ENCODE results near the gene RGS18. TPM values are rescaled to one million over a fixed set of nuclear protein-coding genes. Genes with fewer than 3 reads are reported as not detected.

The RGS18 gene
- total and polyA plus RNA-seq, 2 of the 4 experiments (the other 2 are of a cell fraction): 0.09 to 0.18 TPM

- no peak overlapping the region for H3K9ac ChIP-seq (ENCODE audit: low read depth, low read length)
- H3K14ac ChIP-seq (replicated peaks; ENCODE audit: low read depth, low read length): 0 out of 2 replicates have a peak overlapping the region, but pooled peaks have one; percentile 0
- no peak overlapping the region for H3K4me3 ChIP-seq (ENCODE audit: insufficient read depth, low read depth, low read length)
- in situ Hi-C loops (cut with MboI; ENCODE audit: low sequenced_read_pairs) (no loop called here), dilution Hi-C loops (cut with HindIII; ENCODE audit: low sequenced_read_pairs, unreplicated experiment) (no loop called here), intact Hi-C loops (cut with micrococcal nuclease) (no loop called here)
- H4K5ac ChIP-seq (ENCODE audit: low read depth, low read length): no peak overlapping the region
- no peak overlapping the region for H3K27ac ChIP-seq (ENCODE audit: insufficient read depth, low read length)
- no peak overlapping the region for H2AFZ ChIP-seq (replicated peaks; ENCODE audit: low read length, poor library complexity)
- H2AK9ac ChIP-seq (replicated peaks; ENCODE audit: low read depth, low read length, poor library complexity): no peak overlapping the region
- H3K9me3 ChIP-seq (ENCODE audit: control insufficient read depth, insufficient read depth, low read length): no peaks in the 10 kb centered on the region
- H3K27me3 ChIP-seq (ENCODE audit: control insufficient read depth, insufficient read depth, low read length): no peaks in the 10 kb centered on the region
- no peak overlapping the region for H4K8ac ChIP-seq (ENCODE audit: low read depth in 2 of 2, low read length in 2 of 2)
- H2BK15ac ChIP-seq (ENCODE audit: low read depth, low read length): no peak overlapping the region
- no CpG with 5 or more reads among the region's 3 CpGs for WGBS, 2 experiments (ENCODE audit: extremely low coverage in 2 of 2, insufficient read length in 1 of 2)
- no peaks in the 10 kb centered on the region for H4K20me1 ChIP-seq (ENCODE audit: insufficient read depth, low read length)
- BruUV-seq (replicated peaks): no TSS peak
- H2BK20ac ChIP-seq (ENCODE audit: low read depth, low read length): no peak overlapping the region
- no peak overlapping the region for H4K91ac ChIP-seq (ENCODE audit: insufficient read depth, low read depth, low read length)
- no peak overlapping the region; the same call in 1 of the 2 replicates for H2BK120ac ChIP-seq (ENCODE audit: low read depth, low read length)
- ATAC-seq (ENCODE audit: low read depth): peak; percentile 24; the same call in 1 of the 2 replicates
- no peak overlapping the region for H3K23ac ChIP-seq (ENCODE audit: low read depth, low read length)
- CTCF ChIA-PET: interaction anchor here (1.5 kb wide), 1 partner anchor 10 kb away, joined by 5 read pairs; no protein-coding TSS in a partner anchor
- no peak overlapping the region for H3K18ac ChIP-seq (ENCODE audit: low read depth, low read length)
- peaks cover 2% of the 10 kb centered on the region; the same call in 1 of the 2 replicates for H3K4me1 ChIP-seq (ENCODE audit: control insufficient read depth, insufficient read depth, low read length)
- TF ChIP-seq NFE2L2 (IDR thresholded peaks at IDR 0.05; ENCODE audit: low read depth, low read length) (0 out of 2 replicates have a peak, but pooled peaks have one; percentile 13), RFX5 (IDR thresholded peaks at IDR 0.05; ENCODE audit: low read depth, low read length) (no peak)
- POLR2A ChIA-PET (ENCODE audit: unreplicated experiment): no interaction called here
- H2BK5ac ChIP-seq (ENCODE audit: low read depth, low read length, poor library complexity, severe bottlenecking): no peak overlapping the region
- H3K56ac ChIP-seq (ENCODE audit: extremely low read depth, insufficient read depth, low read length): no peak overlapping the region
- H3K79me1 ChIP-seq (ENCODE audit: low read depth in 1 of 2, low read length in 2 of 2): no peaks in the 10 kb centered on the region
- no peak overlapping the region for H2AK5ac ChIP-seq (ENCODE audit: low read depth, low read length)
- peak; percentile 33 for DNase-seq
- no peak overlapping the region for H3K4ac ChIP-seq (ENCODE audit: low read depth, low read length)
- H3K9me1 ChIP-seq (ENCODE audit: insufficient read depth, low read length): peaks cover 4% of the 10 kb centered on the region
- H3K4me2 ChIP-seq (ENCODE audit: low read depth, low read length): no peak overlapping the region
- H3K36me3 ChIP-seq (ENCODE audit: control insufficient read depth, insufficient read depth, low read length): no peaks in the 10 kb centered on the region
Measured at GRCh38 chr1:192171123-192171522, 12.9 kb downstream of the RGS18 start.

Measured in IMR-90 (cell line).